GM18868 (cell line): ENCODE measurements around the gene CD164L2.
"Not testable (repeated sequence)": the region's sequence is repeated elsewhere in the genome, so short reads cannot be mapped to it uniquely, and the experiment has no call there.

ENCODE experiments used
- ATAC-seq: cut with Tn5 transposase; IDR thresholded peaks from one replicate; pipeline ENCODE4 v1.9.1; 2021; ENCODE audit warnings: mild to moderate bottlenecking, moderate library complexity; ENCODE audit not compliant: unreplicated experiment

CD164L2 gene

DNA sequence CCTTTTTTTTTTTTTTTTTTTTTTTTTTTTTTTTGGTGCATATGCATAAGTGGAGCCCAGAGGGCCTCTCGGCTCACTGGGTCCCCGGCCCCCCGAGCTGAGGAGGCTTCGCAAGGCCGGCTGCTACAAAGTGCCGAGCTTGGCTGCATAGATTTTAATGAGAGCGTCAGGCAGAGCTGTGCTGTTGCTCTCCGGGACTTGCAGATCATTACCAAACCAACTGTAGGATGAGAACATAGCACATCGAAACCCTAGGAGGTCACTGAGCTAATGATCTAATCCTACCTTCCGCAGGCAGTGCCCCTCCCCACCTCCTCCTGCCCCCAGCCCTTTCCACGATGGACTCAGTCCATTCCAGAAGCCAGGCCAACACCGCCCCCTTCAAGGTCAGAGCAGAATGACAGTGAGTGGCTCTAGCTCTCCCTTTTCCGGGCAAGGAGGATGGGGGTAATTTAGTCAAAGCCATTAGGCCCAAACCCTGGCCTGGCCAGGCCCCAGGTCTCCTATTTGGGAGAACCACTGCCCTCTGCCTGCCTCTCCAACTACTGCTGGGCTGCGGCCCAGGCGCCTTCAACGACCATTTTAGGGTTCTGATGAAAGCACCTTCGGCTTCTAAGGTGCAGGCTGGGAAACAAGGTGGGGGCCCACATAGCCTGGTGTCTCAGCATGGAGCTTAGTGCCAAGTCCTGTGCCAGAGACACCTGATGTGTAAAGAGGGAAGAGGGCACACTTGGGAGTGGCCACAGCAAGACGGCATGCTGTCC, 22.6 kb upstream of the CD164L2 start:
- ATAC-seq = not testable (repeated sequence)

DNA sequence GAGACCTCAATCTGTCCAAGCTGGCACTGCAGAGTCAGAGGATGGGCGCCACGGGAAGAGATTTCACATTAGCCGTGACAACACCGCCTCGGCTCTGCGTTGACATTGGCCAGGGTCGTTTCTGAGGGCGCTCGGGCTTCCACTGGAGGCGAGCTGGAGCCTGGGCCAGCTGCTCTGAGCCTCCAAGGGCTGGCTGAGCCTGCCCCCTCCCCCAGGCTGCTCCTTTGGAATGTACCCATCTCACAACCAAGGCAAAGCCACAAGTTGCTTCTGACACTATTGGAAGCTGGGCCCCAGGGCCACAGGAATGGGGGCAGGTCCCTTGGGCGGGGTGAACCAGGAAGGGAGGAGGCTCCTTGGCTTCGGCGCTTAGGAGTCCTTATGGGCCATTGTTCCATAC, 21.9 kb upstream of the CD164L2 start:
- ATAC-seq = no peak

DNA sequence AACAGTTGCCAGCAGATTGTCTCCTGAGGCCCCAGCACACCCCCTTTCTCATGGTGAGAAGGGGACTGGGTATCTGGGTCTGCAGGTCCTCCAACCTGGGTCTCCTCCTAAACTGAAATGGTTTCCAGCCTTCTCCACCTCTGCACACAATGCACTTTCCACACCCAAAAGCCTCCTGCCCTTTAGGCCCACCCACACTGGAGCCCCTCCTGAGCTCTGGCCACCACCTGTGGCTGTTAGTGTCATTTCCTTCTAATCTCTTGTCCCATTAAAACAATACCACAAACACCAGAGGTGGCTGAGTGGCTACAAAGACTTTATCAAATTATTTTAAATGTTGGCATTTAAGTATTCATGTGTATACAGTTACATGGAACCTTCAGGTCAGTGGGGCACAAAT, 20.8 kb upstream of the CD164L2 start:
- ATAC-seq = no peak

DNA sequence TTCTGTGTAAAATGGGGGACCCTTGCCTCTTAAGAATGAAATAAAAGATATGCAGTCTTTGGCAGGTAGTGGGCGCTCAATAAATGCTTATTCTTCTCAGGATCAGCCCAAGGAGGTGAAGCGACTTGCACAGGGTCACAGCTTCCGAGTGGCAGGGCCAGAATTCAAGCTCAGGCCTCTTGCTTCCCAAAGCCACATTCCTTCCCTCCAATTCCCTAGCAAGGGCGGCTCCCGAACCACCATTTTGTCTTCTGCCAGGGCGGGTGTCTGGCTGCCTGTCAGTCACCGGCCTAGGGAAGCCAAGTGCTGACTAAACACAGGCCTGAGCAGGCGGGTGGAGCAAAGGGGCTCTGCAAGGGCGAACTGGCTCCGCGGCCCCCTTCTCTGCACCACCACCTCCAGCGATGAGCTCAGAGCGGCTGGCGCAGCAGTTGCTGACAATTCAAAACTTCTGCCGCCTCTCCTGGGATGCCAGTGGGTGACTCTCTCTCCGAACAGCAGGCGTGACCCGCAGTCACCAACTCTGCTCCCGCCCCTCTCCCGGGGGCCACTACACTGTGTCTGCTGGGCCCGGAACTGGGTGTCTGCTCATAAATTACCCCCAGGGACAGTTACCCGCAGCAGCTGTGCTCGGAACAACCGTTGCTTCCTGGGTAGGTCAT, 20.1 kb upstream of the CD164L2 start:
- no peak for ATAC-seq

DNA sequence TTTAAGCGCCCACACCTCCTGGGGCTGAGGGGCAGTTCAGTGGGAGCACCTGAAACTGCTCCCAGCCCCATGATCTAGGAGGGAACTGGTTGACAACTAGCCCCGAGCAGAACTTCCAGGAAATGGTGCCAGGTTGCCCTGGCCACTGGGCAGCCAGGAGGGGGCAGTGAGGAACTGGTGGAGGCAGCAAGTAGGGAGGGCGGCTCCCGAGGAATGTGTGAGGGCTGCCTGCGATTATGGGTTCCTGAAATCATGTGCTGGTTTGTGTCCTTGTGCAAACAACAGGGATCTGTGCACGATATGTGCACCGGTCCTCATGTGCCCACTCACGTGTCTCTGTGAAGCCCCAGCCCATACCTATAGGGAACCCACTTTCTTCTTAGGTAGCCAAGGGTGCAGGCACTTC, 19.2 kb upstream of the CD164L2 start:
- no peak for ATAC-seq

DNA sequence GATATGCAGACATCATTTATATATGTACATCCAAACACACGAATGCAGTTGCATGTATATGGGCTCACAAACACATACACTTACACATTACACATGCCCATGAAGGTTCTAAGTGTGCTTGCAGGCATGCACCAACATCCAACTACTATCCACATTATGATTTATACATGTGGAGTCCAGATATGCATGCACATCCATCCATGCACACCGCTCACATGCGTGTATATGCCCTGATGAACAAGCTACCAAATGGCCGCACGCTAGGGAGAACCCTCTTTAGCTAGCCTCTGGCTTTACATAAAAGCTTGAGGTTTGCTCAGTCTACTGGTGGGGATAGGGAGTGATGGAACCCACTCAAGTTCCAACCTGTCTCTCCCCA, 17.8 kb upstream of the CD164L2 start:
- no peak for ATAC-seq

DNA sequence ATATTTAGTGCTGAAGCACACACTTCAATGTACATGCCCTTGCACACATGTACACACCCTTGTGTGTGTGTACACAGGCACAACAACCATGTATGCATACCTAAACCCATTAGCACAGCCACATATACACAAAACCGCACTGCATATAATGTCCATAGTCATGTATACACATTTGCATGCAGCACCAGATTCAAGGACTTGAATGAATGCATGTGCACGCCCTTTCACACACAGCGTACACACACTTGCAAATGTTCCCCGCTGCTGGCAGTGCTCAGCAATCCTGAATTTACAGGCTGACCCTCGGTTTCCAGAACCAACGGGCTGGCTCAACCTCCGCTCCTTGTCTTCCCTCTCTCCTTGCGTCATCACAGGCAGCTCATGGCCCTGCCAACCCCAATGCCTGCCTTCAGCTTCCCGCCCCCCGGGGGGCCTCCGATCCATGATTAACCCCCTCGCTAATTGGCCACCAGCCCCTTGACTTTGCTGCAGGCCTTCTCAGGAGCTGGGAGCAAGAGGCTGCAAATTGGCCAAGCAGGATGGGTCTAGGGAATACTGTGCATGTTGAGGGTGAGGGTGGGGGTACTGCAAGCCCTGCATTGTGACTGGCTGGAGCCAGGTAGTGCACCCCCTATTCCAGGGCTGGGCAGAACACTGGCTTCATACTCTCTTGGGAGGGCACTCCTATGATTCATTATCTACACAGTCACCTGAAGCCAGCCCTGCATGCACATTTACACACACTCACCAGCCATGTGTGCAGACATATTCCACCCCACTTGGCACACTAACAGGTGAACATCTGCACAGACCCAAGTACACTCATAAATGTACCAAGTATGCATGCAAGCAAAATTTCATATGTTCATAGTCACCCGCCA, 17.2 kb upstream of the CD164L2 start:
- no peak for ATAC-seq

DNA sequence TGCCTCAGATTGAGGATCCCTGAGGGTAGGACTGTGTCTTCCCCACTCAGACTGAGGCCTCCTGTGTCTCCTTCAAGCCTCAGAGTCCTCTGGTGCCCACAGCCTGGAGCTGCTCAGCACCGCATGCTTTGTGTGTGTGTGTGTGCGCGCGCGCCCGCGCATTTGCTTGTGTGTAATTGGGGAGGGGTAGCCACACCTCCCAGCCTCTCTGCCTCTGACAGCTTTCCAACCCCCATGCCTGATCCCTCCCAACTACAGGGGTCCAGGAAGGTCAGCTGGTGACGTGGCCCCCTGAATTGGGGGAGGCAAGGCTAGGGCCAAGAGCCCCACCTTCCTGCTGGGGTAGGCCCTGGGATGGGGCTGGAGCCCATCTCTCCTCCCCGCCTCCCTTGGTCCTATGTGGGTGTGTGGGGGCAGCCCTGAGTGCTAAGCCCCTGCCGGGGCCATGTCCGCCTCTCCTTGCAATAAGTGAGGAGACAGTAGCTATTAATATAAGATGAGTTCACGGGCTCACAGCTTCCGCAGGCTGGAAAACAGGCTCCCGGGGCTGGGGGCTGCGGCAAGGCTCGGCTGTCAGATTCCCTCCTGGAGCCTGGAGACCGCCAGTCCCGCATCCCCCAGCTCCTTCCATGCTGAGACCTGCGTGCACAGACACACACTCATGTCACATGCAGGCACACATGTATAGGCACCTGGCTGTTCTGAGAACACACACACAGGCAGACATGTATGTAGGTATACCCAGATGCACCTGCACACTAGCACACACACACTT, 16.3 kb upstream of the CD164L2 start:
- no peak for ATAC-seq

DNA sequence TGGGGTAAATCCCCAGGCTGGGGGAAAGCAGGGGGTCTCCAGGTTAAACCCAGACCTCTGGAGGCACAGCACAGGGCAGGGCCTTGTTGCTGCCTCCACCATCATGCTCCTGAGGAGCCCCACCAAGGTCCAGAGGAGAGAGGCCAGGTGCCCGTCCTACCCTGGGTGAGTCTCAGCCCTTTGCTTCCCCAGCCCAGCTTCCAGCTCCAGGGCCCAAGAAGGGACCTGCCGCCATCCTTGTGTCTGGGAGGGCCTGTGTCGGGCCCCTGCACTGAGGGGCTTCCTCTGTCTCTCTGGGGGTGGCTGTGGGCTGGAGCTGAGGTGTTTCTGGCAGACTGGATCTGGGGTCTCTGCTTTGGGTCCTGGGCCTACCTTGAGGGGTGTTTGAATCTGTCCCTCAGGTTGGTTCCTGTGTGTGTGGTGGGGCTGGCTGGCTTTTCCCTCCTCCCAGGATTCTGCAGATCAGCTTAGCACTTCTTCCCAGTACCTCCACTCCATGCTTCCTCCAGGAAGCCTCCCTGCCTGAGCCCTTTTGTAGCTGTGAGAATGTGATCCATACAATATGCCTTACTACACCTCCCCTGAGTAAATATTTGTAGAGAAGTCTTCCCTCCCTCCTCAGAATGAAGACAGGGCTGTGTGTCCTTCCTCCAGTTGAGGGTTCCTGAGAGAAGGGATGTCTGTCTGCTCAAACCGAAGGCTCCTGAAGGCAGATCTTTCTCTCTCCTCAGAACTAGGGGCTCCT, 15.4 kb upstream of the CD164L2 start:
- no peak for ATAC-seq

DNA sequence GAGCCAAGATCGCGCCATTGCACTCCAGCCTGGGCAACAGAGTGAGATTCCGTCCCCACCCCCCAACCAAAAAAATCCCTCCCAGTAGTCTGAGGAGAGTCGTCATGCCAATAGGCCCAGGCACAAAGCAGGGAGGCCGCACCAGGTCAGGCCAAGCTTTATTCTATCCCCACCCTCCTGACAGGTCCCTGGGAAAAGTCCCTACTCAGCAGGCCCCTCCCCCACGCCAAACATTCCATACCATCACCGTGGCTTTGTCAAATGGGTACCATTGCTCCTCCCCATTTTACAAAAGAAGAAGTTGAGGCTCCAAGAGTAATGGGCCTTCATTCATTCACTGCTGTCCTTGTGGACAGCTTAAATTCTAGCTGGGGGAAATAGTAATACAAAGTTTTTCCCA, 14.6 kb upstream of the CD164L2 start:
- ATAC-seq = no peak

DNA sequence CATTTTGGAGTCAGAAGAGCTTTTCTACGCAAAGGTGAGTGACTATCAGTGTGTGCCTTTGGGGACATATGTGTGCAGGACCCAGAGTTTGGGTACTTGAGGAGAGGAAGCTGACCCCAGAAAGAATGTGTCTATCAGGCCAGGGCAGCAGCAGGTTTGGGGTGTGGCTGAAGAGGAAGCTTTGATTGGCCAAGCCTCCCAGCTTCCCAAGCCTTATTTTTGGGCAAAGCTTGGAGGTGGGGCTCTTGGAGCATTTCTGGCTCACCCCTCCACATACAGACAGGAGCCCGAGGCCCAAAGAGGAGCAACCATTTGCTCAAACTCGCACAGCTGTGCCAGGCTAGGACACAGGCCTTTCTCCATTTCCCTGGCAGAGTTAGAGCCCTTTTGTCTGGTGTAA, 14.0 kb upstream of the CD164L2 start:
- ATAC-seq = no peak

DNA sequence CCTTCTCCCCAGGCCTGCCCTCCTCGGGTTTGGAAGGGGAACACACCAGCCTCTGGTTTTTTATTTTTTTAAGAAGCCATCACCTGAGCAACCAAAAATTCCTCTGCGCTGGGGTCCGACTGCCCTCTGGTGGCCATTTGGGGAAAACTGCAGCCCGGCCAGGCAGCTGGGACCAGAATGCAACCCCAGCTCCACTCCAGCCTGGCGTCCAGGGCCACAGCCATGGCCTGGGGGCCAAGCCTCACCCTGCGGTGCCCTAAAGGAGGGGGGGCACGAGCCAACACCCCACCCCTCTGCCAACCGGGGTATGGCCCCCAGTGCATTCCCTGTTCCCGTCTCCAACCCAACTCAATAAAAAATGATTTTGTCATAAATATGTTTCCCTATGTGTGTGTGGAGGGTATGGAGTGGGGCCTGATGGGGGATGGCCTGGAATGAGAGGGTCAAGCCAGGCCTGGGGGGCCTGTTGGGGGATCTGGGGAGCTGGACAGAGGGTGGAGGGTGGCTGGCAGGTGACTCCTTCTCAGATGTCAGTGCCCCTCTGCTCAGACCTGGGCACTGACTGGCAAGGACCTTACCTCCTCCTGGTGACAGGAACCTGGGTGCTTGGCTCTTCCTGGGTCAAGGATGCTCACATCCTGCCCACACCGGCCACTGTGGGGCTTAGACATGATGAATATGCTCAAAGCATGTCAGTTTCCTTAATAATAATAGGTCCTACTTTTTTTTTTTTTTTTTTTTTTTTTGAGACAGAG, 12.5 kb upstream of the CD164L2 start:
- no peak for ATAC-seq

DNA sequence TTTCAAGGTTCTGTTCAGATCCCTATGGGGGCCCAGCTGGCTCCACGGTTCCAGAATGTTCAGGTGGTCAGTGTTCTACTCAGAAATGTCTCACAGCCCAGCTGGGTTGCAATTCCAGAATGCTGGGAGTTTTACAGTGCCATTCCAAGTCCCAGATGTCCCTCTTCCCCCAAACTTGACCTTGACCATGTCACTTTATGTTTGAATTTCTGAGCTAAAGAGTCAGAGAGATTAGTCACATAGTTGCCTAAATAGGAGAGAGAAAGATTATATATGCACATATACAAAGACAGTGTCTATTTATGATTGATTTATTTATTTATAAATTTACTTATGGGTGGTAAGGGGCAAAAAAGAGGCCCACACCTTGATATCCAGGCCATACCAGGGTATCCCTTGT, 11.8 kb upstream of the CD164L2 start:
- ATAC-seq = no peak

DNA sequence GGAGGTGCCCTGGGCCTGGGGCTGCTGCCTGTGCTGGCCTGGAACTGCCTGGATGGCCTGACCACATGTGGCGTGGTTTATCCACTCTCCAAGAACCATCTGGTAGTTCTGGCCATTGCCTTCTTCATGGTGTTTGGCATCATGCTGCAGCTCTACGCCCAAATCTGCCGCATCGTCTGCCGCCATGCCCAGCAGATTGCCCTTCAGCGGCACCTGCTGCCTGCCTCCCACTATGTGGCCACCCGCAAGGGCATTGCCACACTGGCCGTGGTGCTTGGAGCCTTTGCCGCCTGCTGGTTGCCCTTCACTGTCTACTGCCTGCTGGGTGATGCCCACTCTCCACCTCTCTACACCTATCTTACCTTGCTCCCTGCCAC, 11.1 kb upstream of the CD164L2 start:
- no peak for ATAC-seq

DNA sequence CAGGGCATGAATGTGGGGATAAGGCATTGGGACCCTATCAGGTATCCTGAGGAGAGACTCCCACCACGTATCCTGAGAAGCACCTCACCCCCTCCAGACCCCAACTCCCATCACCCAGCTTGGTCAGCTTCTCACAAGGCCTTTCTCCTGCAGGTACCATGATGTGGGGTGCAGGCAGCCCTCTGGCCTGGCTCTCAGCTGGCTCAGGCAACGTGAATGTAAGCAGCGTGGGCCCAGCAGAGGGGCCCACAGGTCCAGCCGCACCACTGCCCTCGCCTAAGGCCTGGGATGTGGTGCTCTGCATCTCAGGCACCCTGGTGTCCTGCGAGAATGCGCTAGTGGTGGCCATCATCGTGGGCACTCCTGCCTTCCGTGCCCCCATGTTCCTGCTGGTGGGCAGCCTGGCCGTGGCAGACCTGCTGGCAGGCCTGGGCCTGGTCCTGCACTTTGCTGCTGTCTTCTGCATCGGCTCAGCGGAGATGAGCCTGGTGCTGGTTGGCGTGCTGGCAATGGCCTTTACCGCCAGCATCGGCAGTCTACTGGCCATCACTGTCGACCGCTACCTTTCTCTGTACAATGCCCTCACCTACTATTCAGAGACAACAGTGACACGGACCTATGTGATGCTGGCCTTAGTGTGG, 10.6 kb upstream of the CD164L2 start:
- ATAC-seq = no peak

DNA sequence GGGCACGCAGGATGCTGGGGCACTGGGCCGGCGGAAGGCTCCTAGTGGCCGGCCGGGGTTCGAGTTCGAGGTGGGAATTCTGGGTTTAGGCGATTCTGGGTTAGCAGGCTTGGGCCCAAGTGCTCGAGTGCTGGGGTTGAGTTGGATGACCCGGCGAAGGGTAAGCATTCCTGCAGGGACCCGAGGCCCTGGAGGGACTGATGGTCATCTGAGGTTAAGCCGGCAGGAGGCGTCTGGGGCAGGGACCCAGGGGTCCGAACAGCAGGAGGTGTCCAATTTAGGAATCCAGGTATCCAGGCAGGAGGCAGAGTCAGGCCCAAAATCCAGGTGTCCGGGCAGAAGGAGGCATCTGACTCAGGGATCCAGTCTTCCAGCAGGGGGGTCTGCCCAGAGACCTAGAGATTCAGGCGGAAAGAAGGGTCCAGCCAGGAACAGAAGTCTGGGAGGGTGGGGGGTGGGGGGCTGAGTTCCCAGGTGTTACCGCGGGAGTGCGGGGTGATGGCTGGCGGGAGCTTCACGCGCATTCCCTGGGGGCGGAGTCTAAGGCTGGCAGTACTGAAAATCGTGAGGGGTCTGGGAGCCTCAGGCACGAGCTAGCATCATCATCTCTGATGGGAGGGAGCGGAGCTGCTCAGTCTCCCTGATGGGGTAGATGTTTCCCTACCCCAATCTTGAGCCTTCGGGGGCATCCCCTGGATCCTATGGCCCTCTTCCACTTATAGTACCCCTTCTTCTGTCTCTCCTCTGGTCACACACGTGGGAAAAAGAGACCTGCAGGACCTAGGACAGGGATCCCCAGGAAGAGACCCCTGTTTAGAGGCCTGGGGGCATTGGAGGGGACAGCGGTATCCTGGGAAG, 9.9 kb upstream of the CD164L2 start:
- ATAC-seq = no peak

DNA sequence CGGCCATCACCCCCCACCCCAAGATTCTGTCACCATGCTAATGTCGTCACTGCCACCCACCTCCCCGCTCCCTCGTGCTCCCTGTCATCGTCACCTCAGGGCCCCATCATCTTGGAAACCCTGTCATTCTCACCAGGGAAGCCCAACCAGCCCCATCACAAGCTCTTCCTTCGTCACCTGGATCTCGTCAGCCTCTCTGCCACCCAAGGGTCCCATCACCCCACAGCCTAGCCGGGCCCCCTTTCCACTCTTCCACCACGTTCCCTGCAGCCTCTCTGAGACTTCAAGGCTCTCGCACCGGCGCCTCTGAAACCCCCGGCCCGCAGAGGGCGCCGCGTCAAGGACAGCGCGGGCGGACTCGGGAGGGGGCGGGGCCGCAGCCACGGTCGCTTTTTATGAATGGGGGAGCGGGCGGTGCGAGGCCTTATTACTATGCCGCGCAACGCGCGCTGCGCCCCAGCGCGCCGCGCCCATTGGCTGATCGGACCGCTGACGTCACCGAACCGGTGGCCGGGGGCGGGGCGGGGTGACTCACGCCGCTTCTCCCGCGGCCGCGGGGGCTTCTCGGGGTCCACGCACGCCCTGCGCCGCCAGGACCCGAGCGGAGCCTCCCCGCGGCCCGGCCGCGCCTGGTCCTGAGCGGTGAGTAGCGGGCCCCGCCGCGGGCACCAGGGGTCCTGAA, 9.1 kb upstream of the CD164L2 start, which contains the start of gene GPR3:
TSS of gene GPR3 (plus strand) at position 527 of the 682 bp plus-strand sequence. CDS start 1,177 bp downstream, outside the sequence.
- ATAC-seq = peak; percentile 74
